Neural progenitor cell (in vitro differentiated cells): ENCODE data around the gene CYSTM1. TPM values are rescaled to one million over a fixed set of nuclear protein-coding genes. Genes with fewer than 3 reads are reported as not detected.

Experiments
- DNase-seq: peaks from one replicate; pipeline ENCODE4 v3.0.0-alpha.2; 2016; ENCODE audit warnings: low spot score
- H2AFZ ChIP-seq: fragments of 200-600 bp; sonication (generic); replicated peaks from 2 replicates; pipeline ENCODE4 v1.6.1; 2016; ENCODE audit warnings: antibody characterized with exemption
- H3F3A ChIP-seq: fragments of 200-600 bp; sonication (generic); 2 replicates; pipeline ENCODE4 v1.6.1; 2016; ENCODE audit warnings: antibody characterized with exemption, low read depth
- H3K27ac ChIP-seq: fragments of 200-600 bp; sonication (generic); 2 replicates; pipeline ENCODE4 v1.5.1; 2016; ENCODE audit warnings: mild to moderate bottlenecking
- H3K27me3 ChIP-seq: fragments of 200-600 bp; sonication (generic); 2 replicates; pipeline ENCODE4 v1.6.1; 2016; ENCODE audit warnings: mild to moderate bottlenecking, moderate library complexity
- H3K36me3 ChIP-seq: fragments of 200-600 bp; sonication (generic); 2 replicates; pipeline ENCODE4 v1.5.1; 2016
- H3K4me1 ChIP-seq: fragments of 200-600 bp; sonication (generic); 2 replicates; pipeline ENCODE4 v1.6.1; 2016; ENCODE audit warnings: mixed run types
- H3K4me2 ChIP-seq: fragments of 200-600 bp; sonication (generic); 2 replicates; pipeline ENCODE4 v1.6.1; 2016
- H3K4me3 ChIP-seq: fragments of 200-600 bp; sonication (generic); 2 replicates; pipeline ENCODE4 v1.5.1; 2016
- H3K79me2 ChIP-seq: fragments of 200-600 bp; sonication (generic); 2 replicates; pipeline ENCODE4 v1.6.1; 2016; ENCODE audit warnings: low read depth
- H3K9ac ChIP-seq: fragments of 200-600 bp; sonication (generic); 2 replicates; pipeline ENCODE4 v1.6.1; 2016
- H3K9me3 ChIP-seq: fragments of 200-600 bp; sonication (generic); 2 replicates; pipeline ENCODE4 v1.5.1; 2016; ENCODE audit warnings: low read depth
- H4K20me1 ChIP-seq: fragments of 200-600 bp; sonication (generic); 2 replicates; pipeline ENCODE4 v1.6.1; 2016; ENCODE audit warnings: low read depth
- H3K27ac Mint-ChIP-seq: 3 replicates; pipeline ENCODE4 v1.8.0; 2021; ENCODE audit warnings: mixed read lengths
- H3K27me3 Mint-ChIP-seq: 2 replicates; pipeline ENCODE4 v1.8.0; 2022; ENCODE audit warnings: low read depth, mild to moderate bottlenecking, inconsistent platforms, moderate library complexity, mixed read lengths; ENCODE audit not compliant: insufficient read depth
- H3K36me3 Mint-ChIP-seq: 3 replicates; pipeline ENCODE4 v1.8.0; 2021; ENCODE audit warnings: mixed read lengths
- H3K4me1 Mint-ChIP-seq: 3 replicates; pipeline ENCODE4 v1.8.0; 2021; ENCODE audit warnings: mixed read lengths
- H3K4me3 Mint-ChIP-seq: 3 replicates; pipeline ENCODE4 v1.8.0; 2021; ENCODE audit warnings: mild to moderate bottlenecking, moderate library complexity, mixed read lengths
- H3K9me3 Mint-ChIP-seq: 3 replicates; pipeline ENCODE4 v1.8.0; 2020; ENCODE audit warnings: mixed read lengths
- CTCF ChIP-seq: fragments of 200-600 bp; sonication (generic); IDR thresholded peaks from 2 replicates; pipeline ENCODE4 v1.5.1; 2017; ENCODE audit warnings: antibody characterized with exemption, mild to moderate bottlenecking
- EZH2 ChIP-seq: fragments of 200-600 bp; sonication (generic); IDR thresholded peaks from 2 replicates; pipeline ENCODE4 v1.6.1; 2017; ENCODE audit warnings: antibody characterized with exemption, mild to moderate bottlenecking, moderate library complexity
- EZH2phosphoT487 ChIP-seq: fragments of 200-600 bp; sonication (generic); IDR thresholded peaks from 2 replicates; pipeline ENCODE4 v1.6.1; 2017; ENCODE audit warnings: antibody characterized with exemption
- total RNA-seq: library from RNA; depleted of rRNA; stranded (reverse); fragments of >200 nt; gene quantifications from 2 replicates; pipeline ENCODE4 v1.2.3, GENCODE V29; 2015; ENCODE audit warnings: low replicate concordance

CYSTM1 gene
- total RNA-seq, 1 donor from 2014 or later = 8.9 TPM

DNA sequence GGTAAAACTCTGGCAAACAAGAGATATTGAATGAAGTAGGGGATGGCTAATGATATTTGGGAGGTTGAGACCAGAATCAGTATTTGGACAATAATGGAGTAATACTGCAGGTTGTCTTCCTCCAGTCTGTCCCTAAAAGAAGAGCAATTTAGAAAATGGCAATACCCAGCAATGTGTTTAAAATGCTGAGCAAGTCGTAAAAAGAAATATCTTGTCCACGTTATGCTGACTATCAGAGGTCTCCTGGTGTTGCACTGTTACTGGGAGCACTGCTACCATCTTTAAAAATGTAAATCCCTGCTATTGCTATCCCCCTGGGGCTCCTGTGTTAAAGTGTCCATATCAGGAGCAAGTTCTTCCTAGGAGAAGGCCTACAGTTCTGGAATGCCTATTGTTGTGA, 10.4 kb downstream of the CYSTM1 start:
- no peak for DNase-seq
- TF ChIP-seq EZH2 (no peak), CTCF (no peak), EZH2phosphoT487 (no peak)
- Histone ChIP-seq H3K27me3 (no peaks in the 10 kb centered on the region), H3K27ac (no peak overlapping the region), H3K9me3 (no peaks in the 10 kb centered on the region), H3K36me3 (no peaks in the 10 kb centered on the region), H3K4me1 (peaks cover 35% of the 10 kb centered on the region), H3F3A (peaks cover 23% of the 10 kb centered on the region), H3K9ac (no peak overlapping the region), H3K4me3 (no peak overlapping the region), H3K4me2 (no peak overlapping the region), H4K20me1 (peaks cover 7% of the 10 kb centered on the region), H2AFZ (no peak overlapping the region), H3K79me2 (peaks cover 4% of the 10 kb centered on the region)
- H3K4me1 Mint-ChIP-seq = peaks cover 26% of the 10 kb centered on the region
- H3K27ac Mint-ChIP-seq = no peak overlapping the region
- peaks cover 2% of the 10 kb centered on the region for H3K9me3 Mint-ChIP-seq
- H3K4me3 Mint-ChIP-seq = no peak overlapping the region
- H3K27me3 Mint-ChIP-seq = peaks cover 7% of the 10 kb centered on the region
- no peaks in the 10 kb centered on the region for H3K36me3 Mint-ChIP-seq

DNA sequence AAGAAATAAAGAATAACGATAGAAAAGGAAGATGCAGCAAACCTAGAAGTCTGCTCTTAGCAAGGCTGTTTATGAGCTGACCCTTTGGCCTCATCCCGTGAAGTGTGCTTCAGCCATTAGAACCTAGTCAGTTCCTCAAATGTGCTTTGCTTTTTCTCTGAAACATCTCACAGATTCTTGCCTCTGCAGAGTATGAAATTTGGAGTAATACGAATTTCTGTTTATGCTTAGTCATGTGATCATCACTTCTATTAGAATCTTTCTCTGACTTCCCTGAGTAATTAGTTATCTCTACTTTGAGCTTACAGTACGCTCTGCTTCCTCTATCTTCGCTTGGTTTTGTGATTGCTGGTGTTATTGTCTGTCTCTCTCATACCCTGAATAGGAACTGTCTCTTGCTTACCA, 11.3 kb downstream of the CYSTM1 start:
- Histone ChIP-seq H2AFZ (no peak overlapping the region), H4K20me1 (peaks cover 7% of the 10 kb centered on the region), H3K27me3 (no peaks in the 10 kb centered on the region), H3K4me2 (no peak overlapping the region), H3K27ac (no peak overlapping the region), H3K36me3 (no peaks in the 10 kb centered on the region), H3K9ac (no peak overlapping the region), H3K79me2 (peaks cover 4% of the 10 kb centered on the region), H3K4me1 (peaks cover 36% of the 10 kb centered on the region), H3K9me3 (no peaks in the 10 kb centered on the region), H3K4me3 (no peak overlapping the region), H3F3A (peaks cover 23% of the 10 kb centered on the region)
- TF ChIP-seq CTCF = no peak
- H3K27me3 Mint-ChIP-seq = peaks cover 7% of the 10 kb centered on the region
- H3K9me3 Mint-ChIP-seq = peaks cover 2% of the 10 kb centered on the region
- DNase-seq = no peak
- peaks cover 30% of the 10 kb centered on the region for H3K4me1 Mint-ChIP-seq
- H3K4me3 Mint-ChIP-seq = no peak overlapping the region
- H3K36me3 Mint-ChIP-seq = no peaks in the 10 kb centered on the region
- H3K27ac Mint-ChIP-seq = no peak overlapping the region

GRCh38 chr5:140189253-140189652, 14.3 kb downstream of the CYSTM1 start:
- peaks cover 2% of the 10 kb centered on the region for H3K9me3 Mint-ChIP-seq
- no peak for TF ChIP-seq EZH2
- TF ChIP-seq EZH2phosphoT487 = no peak
- no peak for TF ChIP-seq CTCF
- Histone ChIP-seq H3K9me3 (no peaks in the 10 kb centered on the region), H3K79me2 (peaks cover 4% of the 10 kb centered on the region), H3K27me3 (no peaks in the 10 kb centered on the region), H2AFZ (no peak overlapping the region), H3F3A (no peaks in the 10 kb centered on the region), H3K27ac (no peak overlapping the region), H4K20me1 (no peaks in the 10 kb centered on the region), H3K9ac (no peak overlapping the region), H3K36me3 (no peaks in the 10 kb centered on the region), H3K4me2 (no peak overlapping the region), H3K4me1 (peaks cover 21% of the 10 kb centered on the region), H3K4me3 (no peak overlapping the region)
- peaks cover 18% of the 10 kb centered on the region for H3K4me1 Mint-ChIP-seq
- no peak overlapping the region for H3K27ac Mint-ChIP-seq
- no peak for DNase-seq
- H3K4me3 Mint-ChIP-seq = no peak overlapping the region
- peaks cover 2% of the 10 kb centered on the region for H3K27me3 Mint-ChIP-seq
- H3K36me3 Mint-ChIP-seq = no peaks in the 10 kb centered on the region
